HT-29 (cell line): ENCODE data around the gene LOXHD1. TPM values are rescaled to one million over a fixed set of nuclear protein-coding genes. Genes with fewer than 3 reads are reported as not detected.
A peak's percentile ranks its signal among the peaks of the same experiment; 100 is the strongest.

ENCODE experiments used
- DNase-seq: peaks from one replicate; pipeline ENCODE4 v3.0.0-alpha.2; 2015; ENCODE audit warnings: low spot score
- total RNA-seq: library from RNA; depleted of rRNA; stranded (reverse); fragments of >200 nt; shearing (Covaris generic); gene quantifications from 2 replicates; pipeline ENCODE4 v1.2.3, GENCODE V29; 2014

Gene LOXHD1
- total RNA-seq, 1 experiment from 2014 or later, result not detected

DNA sequence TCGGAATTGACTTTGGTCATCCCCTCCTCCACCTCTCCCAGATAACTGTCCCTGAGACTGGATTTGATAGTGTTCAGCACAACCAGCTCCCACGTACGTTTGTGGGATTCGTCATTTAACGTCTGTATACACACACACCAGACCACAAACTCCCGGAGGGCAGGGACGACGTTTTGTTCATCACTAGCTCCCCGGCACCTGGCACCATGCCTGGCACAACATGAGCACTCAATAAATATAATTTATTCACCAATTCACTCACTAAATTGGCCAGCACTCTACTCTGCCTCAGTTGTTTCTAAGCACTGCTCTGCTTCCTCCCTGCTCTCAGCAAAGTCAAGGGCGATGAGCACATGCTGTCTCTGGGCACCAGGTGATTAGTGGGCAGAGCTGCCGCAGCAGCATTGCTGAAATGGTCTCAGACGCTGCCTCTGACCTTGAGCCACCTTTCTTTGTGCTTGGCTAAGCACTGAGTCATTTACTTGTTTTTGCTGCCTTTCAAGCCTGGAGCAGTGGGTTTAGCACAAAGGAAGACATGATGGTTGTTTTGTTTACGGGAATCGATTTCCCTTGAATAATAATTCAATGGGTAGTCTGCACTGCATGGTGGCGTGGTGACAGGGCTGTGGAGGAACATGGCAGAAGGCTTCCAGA is 19.3 kb upstream of the LOXHD1 start:
- DNase-seq, result no peak

DNA sequence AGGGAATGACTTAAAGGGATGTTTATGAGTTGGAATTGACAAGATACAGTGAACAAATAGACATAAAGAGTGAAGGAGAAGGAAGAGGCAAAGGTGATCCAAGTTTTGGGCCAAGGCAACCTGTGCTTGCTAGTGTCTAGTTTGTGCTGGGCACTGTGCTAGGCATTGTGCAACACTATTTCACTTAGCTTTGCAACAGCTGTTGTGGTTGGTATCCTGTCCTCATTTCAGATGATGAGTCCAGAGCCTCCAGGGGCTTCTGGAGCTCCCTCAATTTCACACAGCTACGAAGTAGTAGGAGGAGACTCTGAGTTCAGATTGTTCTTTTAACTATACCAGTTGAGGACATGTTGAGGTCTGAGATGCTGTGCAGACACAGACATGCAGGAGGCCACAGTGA is 18.1 kb upstream of the LOXHD1 start:
- DNase-seq, result no peak

DNA sequence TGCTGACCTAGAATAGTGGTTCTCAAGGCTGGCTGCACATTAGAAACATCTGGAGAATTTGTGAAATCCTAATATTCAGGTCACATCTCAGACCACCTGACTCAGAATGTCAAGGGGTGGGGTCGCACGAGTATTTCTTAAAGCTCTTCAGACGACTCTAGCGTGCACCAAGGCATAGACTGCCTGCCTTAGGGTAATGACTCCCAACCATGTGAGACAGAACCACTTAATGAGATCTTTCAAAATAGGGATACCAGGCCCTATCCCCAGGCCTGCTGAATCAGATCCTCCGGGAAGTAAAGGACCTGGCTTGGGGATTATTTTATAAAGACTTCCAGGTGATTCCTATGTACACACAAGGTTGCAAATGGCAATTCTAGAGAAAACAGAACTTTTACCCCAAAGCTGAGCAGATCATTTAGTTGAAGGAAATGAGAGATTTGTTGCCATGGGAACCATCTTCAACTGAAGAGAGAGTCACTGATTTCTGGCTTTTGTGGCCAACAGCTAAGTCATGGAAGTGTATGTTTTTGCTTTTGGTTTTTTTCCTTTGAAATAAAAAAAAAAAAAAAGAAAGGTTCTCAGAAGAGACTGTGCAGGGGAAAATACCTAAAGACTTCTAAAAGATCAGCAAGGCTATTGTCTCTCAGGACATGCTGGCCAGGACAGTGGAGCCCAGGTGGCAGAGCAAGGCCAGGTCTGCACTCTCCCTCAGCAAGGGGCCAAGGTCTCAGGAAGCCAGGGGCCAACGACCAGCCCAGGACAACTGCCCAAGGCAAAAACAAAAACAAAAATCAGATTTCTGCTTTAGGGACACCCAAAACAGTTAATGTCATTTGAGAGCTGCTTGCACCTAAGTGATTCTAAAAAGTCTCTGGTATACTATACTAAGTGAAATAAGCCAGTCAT is 15.3 kb upstream of the LOXHD1 start:
- no peak for DNase-seq

DNA sequence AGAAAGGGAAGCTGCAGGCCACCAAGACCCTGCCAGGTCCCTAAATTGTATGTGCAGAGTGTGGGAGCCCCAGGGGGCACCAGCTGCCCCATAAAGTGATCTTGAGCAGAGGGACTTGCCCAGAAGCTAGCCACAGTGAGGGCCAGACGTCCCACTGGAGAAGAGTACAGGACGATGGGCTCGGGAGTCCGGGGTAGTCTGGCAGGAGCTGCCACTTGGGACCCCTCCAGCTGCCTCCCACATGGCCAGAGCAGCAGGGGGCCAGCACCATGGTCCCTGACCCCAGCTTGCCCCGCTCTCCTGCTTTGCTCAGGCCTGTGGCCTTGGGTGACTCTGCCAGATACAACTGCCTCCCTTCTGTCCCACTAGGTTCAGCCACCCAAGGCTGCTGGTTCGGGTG is 11.7 kb upstream of the LOXHD1 start:
- no peak for DNase-seq

DNA sequence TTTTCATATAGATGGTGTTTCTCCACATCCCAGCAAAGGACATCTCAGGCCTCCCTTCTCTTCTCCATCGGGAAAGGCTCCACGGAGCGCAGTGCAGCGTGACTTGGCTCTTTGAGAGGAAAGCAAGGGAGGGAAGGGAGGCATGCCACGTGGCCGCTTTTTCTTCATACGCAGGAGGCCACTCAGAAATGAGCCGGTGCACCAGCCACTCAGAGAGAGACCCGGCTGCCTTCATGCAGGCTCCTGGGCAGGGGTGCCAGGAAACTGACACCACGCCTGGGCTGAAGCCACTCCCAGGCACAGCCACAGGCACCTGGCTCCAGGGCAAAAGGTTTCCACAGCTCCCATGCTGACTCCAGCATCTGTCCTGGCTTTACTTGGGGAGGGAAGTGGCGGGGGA is 11.1 kb upstream of the LOXHD1 start:
- DNase-seq, result no peak

DNA sequence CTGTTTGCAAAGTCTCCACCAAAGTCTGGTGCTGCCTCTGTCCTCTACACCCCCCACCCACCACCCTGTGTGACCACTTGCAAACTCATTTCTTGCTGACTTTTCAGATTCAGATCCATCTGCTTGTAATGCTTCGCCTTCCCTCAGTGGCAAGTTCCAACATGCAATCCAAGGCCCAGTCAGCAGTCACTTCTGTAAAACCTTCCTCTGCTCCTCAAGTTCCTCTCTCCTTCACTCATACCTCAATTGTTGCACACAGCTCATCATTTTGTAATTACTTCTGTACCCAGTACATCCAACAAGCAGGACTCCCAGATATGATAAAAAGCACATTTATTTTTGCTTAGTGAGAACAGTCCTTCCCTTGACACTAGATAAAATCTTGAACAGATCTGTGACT is 6.5 kb upstream of the LOXHD1 start:
- no peak for DNase-seq

DNA sequence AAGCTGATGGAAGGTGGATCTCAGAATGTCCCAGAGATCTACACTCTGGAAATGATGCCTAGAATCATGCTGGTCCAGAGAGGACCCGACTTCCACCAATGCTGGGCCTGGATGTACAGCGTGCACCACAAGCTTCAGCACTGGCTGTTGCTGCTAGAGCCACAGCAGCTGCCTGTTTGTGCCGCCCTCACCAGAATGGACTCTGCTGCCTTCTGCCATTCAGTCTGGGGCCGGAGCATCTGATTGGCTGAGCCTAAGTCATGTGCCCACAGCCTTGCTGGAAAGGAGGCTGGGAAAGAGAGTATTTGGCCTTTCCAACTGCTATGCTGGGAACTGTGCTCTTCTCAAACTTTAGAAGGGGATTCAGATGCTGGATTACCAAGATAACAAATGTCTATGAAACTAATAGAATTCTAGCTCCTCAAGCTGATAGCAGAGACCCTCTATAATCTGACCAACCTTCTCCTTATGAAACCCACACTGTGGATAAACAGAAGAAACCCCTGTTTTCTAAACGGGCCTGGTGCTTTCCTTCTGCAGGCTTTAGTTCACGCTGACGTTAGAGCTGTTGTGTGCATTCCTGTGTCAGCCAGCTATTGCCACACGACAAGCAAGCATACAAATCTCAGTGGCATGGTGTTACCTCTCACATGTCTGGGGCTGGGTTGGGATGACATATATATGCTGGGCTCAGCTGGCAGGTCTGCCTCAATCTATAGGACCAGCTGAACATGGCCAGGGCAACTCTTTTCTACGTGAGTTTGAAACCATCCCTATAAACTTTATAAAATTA is 4.1 kb upstream of the LOXHD1 start:
- peak; percentile 2 for DNase-seq

DNA sequence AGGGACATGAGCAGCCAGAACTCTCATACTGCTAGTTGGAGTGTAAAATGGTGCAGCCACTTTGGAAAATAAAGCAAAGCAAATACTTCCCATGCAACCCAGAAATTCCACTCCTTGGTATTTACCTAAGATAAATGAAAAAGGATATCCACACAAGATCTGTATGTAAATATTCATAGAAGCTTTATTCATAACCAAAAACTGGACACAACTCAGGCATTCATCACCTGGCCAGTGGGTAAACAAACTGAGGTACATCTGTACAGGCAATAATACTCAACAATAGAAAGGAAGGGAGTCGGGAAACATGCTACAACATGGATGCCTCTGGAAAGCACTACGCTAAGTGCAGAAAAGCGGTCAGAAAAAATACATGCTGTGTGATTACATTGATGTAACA is 2.5 kb upstream of the LOXHD1 start:
- DNase-seq, result no peak

DNA sequence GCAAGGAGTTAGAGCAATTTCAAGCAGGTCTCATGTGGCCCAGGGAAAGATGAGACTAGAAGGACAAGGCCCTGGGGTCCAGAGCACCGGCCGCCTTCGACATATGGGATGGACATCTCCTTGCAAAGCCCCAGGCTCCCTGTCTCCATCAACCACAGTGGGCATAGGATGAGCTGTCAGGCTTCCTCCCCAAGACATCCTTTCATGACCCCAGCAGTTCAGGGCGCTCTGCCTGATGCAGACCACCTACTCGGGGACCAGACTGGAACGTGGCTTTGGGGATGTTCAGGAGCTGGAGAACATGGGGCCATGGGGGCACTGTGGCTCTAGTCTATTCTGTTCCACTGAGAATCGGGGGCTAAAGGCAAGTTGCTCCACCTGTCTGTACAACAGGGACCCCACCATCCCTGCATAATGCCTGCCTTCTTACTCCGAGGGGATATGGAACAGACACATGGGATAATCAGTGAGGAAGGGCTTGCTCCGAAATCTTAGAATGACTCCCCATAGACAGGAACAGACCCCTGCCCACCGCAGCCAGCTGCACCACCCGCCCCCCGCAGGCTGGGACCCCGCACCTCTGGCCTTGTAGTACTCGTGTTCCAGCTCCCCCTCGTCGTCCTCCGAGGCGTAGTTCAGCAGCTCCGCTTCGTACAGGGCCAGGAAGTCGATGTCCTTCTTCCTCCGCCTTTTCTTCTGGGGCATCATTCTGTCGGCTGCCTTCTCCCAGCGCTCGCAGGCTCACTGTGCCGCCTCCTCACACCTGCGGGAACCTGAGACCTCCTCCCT is 500 bp downstream of the LOXHD1 start:
- DNase-seq, result no peak

DNA sequence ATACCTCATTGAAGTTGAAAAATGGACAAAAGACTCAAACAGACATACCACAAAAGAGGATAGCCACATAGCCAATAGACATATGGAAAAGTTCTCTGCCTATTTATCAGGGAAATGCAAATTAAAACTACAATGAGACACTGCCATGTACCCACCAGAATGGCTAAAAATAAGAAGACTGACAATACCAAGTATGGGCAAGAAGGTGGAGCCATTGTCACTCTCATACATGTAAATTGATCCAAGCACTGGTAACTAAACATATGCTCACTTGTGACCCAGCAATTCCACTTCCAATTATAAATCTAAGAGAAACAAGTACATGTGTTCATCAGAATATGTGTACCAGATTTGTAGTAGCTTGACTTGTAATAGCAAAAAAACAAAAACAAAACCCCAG is 4.6 kb downstream of the LOXHD1 start:
- DNase-seq, result no peak

DNA sequence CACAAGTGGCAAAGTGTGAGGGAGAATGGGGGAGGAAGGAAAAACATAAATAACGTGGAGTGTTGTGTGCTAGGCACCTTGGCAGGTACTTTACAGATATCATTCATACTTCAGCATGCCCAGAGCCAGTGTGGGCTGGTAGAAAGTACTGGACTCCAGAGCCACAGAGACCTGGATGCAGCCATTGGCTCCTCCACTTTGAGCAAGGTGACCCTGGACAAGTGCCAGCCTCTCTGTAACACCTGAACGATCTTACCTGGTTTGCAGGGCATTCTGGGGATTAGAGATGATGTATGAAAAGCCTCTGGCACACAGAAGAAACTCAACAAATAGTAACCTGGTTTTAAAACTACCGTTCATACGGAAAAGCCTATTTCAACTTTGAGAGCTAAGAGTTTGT is 6.3 kb downstream of the LOXHD1 start:
- no peak for DNase-seq

DNA sequence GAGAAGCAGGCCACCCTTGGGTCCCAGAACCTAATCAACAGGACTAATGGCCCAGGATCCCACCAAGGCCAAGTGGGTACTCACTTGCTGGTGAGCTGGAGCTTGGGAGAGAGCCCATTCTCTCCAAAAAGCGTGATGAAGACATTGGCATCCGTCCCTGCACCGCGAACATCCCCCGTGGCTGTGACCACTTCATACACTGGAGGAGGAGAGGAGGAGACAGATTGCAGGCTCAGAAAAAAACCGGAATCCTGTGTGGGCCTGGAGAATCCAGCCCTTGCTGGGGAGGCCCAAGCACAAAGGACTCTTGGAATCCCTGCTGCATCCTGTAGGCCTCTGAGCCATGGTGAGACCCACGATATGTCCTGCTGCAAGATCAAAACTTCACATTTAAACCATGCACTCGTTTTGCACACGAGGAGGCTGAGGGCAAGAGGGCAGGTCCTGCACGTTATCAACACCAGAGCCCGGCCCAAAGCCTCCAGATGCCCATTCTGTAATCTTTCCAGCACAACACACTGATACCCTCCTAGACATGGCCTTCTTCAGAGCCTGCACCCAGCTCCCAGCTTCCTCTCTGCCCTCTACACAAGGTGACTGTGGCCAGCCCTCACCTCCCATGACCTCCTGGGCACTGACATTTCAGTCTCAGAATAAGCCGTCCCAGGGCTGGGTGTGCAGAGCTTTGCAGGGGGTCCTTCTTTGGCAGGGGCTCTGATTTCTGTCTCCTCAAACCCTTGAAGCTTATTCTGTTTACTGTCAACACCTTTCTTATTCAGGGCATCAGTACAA is 7.8 kb downstream of the LOXHD1 start:
- DNase-seq, result no peak

DNA sequence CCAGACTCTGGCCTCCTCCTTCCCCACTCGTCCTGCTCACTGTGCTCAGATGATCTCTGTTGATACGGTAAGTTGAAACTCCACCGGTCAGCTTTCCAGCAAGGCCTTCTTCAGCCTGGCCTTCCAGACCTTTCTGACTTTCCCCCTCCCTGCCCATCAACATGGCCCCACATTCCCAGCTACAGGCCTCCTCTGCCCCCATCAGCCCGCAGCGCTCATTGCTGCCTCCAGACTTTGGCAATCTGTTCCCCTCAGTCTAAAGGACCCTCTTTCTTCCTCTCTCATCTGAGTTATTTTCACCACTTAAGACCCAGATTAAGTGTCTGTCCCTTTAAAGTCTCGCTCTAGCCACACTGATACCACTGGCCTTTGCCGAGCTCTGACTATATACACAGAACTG is 10.6 kb downstream of the LOXHD1 start:
- DNase-seq, result no peak

DNA sequence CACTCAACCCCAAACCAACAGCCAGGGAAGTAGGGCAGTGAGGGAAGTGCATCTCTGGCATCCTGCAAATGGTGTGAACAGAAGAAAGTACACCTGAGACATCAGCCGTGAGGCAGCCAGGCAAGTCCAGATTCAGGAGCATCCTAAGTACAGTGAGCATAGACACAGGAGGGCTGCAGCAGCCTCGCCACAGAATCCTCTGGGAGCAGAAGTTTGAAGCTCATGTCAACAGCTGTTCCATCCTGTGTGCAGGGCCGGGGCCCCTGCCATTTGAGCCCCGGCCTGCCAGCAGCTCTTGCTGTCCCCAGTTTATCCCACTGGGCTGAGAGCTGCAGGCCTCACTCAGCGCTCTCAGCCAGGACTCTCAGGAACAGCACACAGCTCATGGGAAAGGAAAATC is 14.5 kb downstream of the LOXHD1 start:
- DNase-seq, result no peak

DNA sequence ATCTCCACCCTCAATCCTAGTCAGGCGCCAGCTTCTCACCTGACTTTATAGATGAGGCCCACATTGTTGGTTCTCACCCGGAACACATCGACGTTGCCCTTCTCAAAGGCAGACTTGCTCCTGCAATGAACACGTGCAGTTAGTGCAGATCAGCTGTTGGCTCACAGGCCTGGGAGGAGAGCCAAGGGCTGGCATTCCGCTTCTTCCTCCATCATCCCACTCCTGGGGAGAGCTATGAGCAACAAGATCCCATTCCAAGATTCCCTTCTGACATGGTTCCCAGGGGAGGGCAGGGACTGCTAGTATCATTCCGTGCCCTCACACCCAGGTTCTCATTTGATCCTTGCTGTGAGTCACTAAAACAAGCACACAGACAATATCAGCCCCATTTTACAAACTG is 15.1 kb downstream of the LOXHD1 start:
- no peak for DNase-seq

DNA sequence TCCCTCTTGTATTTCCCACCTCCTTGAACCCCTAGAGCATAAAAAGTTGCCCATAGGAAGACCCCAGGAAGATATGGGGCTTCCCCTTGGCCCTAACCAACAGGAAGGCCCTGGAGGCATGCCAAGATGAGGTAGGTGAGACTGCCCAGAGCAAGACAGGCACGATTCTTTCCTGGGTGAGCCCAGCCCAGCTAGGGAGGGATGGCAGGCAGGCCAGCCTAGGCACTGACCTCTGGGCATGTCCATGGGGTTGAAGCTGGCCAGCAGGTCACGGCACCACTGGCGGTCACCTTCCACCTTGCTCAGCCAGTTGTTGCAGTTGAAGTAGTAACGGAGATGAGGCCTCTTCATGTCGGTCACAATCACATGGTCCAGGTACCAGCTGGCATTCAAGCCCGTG is 17.6 kb downstream of the LOXHD1 start:
- no peak for DNase-seq

DNA sequence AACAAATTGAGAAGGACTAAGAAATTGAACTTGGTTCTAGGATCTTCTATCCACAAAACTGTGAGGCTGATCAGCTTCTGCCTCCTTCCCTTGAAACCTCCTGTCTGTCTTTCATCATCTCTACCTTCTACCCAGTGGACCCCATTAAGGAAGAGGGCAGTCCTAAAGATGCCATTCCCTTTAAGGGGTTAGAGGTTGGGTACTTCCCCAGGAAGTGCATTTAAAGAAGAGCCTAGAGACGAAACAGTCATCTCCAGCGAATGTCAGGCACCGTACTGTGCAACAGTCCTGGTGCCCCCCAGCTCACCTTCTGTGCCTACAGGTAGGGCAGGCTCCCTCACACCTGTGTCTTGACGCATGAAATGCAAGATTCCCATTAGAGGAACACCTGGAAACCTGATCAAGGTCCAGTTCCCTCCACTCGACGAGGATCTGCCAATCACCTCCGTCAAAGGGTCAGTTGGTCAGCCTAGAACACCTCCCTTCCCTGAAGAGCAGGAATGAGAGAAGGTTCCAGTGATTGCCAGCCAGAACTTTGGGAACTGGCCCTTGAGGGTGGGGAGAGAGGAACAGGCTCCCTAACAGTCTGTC is 20.9 kb downstream of the LOXHD1 start:
- no peak for DNase-seq

DNA sequence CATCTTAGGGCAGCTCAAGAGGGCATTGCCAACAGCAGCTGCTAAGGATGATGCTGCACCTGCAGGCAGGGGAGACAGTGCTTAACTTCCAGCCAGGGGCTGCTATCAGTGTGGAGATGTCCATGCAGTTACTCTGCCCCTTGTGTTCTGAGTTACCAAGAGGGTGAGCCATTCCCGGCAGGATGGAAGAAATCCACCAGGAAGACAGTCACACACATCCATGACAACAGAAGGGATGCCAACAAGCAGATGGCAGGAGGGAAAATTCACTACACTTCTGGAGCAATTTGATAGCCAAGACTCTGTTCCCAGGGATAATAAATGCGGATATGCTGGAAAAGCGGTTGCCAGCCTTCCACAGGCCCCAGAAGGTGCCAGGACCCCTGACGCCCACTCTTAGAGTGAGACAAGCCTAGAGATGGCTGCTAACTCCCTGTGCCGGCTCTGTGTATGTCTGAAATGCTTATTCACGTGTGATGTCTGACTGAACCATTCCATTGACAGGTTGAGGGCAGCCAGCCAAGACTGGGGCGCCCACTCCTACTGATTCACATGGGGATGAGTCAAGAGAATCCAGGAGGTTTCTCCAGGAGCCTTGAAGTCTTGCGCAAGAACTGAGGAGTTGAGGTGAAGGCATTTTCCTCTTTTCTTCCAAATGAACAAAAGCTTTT is 24.5 kb downstream of the LOXHD1 start:
- no peak for DNase-seq

DNA sequence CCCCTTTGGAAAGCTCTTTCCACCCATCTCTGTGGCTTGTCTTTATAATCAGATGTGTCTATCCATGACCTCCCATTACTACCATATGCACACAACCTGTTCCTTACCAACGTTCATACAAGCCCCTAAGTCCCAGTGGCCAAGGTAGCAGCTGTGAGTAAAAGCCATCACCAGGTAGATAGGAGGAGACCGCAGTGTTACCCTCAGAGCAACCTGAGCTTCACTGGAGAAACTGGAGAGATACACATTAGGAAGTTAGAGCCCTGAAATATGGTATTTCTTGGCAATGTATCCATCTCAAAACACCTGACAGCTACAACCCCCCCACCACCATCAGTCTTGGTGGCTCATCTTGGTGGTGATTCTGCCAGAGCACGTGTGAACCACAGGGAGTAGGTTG is 26.0 kb downstream of the LOXHD1 start:
- no peak for DNase-seq

DNA sequence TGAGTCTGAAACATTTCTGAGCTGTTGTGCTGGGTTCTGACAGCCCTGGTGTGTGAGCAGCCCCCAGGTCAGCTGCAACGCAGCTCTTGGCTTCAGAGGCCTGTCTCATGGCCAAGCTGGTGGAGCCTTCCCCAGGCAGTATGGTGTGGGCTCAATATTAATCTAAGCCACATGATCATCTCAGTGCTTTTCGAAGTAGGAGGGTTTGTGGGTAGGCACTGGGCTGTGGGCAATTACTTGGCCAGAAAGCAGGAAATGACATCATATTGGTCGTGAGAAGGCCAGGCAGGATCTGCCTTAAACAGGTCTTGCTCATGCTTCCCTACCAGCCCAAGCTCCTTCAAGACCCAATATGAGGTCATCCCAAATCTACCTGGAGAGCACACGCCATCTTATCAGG is 26.9 kb downstream of the LOXHD1 start:
- no peak for DNase-seq
